Gastroesophageal sphincter (tissue), 4 donors: ENCODE results near the gene DQX1. TPM values are rescaled to one million over a fixed set of nuclear protein-coding genes. Genes with fewer than 3 reads are reported as not detected.

Experiments used
- ATAC-seq: fragments of 150-250 bp; one replicate; pipeline ENCODE4 v1.9.1; 2016; ENCODE audit warnings: mild to moderate bottlenecking, moderate library complexity
- H3K27ac ChIP-seq, 4 donors: fragments of 200-600 bp; sonication (generic) in 3 of 4; 1 replicate in 3 of 4; 2 replicates in 1 of 4; pipeline ENCODE4 v1.5.1; 2016 to 2019
- H3K27me3 ChIP-seq: fragments of 200-600 bp; sonication (generic); one replicate; pipeline ENCODE4 v1.5.1; 2019
- H3K36me3 ChIP-seq, 2 donors: fragments of 200-600 bp; sonication (generic); one replicate each; pipeline ENCODE4 v1.5.1; 2019; ENCODE audit warnings: control low read depth in 1 of 2
- H3K4me1 ChIP-seq, 3 donors: fragments of 200-600 bp; sonication (generic); 1 replicate in 2 of 3; 2 replicates in 1 of 3; pipeline ENCODE4 v1.5.1; 2016 to 2019; ENCODE audit warnings: control low read depth in 2 of 3
- H3K4me3 ChIP-seq, 2 donors: fragments of 200-600 bp; sonication (generic); one replicate each; pipeline ENCODE4 v1.5.1; 2019; ENCODE audit warnings: mild to moderate bottlenecking in 1 of 2, moderate library complexity in 1 of 2
- H3K9me3 ChIP-seq, 3 donors: fragments of 200-600 bp; sonication (generic); one replicate each; pipeline ENCODE4 v1.5.1; 2017 to 2019; ENCODE audit warnings: control low read depth in 2 of 3
- EP300 ChIP-seq: sonication (generic); formaldehyde crosslinking; IDR thresholded peaks from one replicate; pipeline ENCODE4 v1.6.1; 2017; ENCODE audit warnings: antibody characterized with exemption, mild to moderate bottlenecking
- POLR2A ChIP-seq, 2 donors: fragments of 450-650 bp; IDR thresholded peaks; one replicate each; pipeline ENCODE4 v1.6.1; 2017; ENCODE audit warnings: antibody characterized with exemption in 2 of 2, mild to moderate bottlenecking in 2 of 2, moderate library complexity in 1 of 2
- POLR2AphosphoS5 ChIP-seq: sonication (generic); formaldehyde crosslinking; IDR thresholded peaks from one replicate; pipeline ENCODE4 v1.6.1; 2017; ENCODE audit warnings: antibody characterized with exemption
- WGBS, 2 donors: methylation state at CpG; one replicate each; pipeline ENCODE4 v1.1.5; 2018; ENCODE audit warnings: low coverage in 1 of 2; 5-methylcytosine and 5-hydroxymethylcytosine counted together
- total RNA-seq, 4 donors: library from RNA; depleted of rRNA; stranded (reverse); fragments of >200 nt; gene quantifications; one replicate each; pipeline ENCODE4 v1.1.0, GENCODE V29; 2016
- TF ChIP-seq, protein P1 (sequence below), 4 experiments: fragments of 200-600 bp in 2 of 4; fragments of 450-650 bp in 2 of 4; sonication (generic) in 1 of 4; IDR thresholded peaks; one replicate each; pipeline ENCODE4 v1.5.1; 2017 to 2019; ENCODE audit warnings: antibody characterized with exemption in 4 of 4, mild to moderate bottlenecking in 2 of 4, moderate library complexity in 2 of 4

Gene DQX1
- total RNA-seq, 4 donors from 2014 or later: not detected

DNA sequence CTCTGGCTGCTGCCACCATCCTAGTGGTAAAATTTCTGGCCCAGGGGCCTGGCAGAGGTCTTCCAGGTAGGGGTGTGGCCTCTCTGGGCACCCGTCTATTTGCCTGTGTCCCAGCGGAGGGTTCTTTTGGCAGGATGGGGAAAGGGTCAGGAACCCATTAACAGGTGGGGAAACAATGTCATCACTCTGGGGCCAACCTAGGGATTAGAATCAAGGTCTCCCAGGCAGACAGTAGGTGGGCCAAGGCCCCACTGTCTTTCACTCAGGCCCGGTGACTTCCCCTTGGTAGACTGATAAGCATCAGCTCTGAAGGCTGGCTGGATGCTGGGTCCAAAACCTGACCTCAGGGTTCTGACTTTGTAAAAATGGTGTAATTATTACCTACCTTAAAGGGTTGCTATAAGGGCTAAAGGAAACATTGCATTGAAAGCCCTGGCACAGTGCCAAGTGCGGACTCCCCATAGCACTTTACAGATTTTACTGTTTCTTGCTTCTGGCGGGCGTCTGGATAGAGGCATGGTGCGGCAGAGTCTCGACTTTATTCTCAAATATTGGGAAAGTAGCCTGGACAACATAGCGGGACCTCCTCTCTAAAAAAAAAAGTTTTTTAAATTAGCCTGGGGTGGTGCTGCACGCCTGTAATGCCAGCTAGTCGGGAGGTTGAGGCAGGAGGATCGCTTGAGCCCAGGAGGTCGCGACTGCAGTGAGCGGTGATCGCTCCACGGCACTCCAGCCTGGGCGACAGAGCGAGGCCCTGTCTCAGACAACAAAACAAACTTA is 28.8 kb downstream of the DQX1 start:
- peak overlapping the region in 1 of 2 donors; percentile 40 for H3K4me3 ChIP-seq
- H3K4me1 ChIP-seq: peaks cover 0 to 32% (median 24%) of the 10 kb centered on the region in 3 donors
- no peaks in the 10 kb centered on the region for H3K9me3 ChIP-seq
- peaks cover 0 to 28% of the 10 kb centered on the region in 2 donors for H3K36me3 ChIP-seq
- 42% methylated on average over 15 of the region's 19 CpGs; no CpG with 5 or more reads in 1 of the 2 donors for WGBS, 2 donors
- TF ChIP-seq, protein P1, sequence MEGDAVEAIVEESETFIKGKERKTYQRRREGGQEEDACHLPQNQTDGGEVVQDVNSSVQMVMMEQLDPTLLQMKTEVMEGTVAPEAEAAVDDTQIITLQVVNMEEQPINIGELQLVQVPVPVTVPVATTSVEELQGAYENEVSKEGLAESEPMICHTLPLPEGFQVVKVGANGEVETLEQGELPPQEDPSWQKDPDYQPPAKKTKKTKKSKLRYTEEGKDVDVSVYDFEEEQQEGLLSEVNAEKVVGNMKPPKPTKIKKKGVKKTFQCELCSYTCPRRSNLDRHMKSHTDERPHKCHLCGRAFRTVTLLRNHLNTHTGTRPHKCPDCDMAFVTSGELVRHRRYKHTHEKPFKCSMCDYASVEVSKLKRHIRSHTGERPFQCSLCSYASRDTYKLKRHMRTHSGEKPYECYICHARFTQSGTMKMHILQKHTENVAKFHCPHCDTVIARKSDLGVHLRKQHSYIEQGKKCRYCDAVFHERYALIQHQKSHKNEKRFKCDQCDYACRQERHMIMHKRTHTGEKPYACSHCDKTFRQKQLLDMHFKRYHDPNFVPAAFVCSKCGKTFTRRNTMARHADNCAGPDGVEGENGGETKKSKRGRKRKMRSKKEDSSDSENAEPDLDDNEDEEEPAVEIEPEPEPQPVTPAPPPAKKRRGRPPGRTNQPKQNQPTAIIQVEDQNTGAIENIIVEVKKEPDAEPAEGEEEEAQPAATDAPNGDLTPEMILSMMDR (IDR thresholded peaks at IDR 0.05): no peak
- TF ChIP-seq POLR2AphosphoS5 (no peak), EP300 (no peak), POLR2A (IDR thresholded peaks at IDR 0.05) (no peak)
- no peak overlapping the region for H3K27ac ChIP-seq
- H3K27me3 ChIP-seq: peaks cover 57% of the 10 kb centered on the region
- no peak for ATAC-seq

DNA sequence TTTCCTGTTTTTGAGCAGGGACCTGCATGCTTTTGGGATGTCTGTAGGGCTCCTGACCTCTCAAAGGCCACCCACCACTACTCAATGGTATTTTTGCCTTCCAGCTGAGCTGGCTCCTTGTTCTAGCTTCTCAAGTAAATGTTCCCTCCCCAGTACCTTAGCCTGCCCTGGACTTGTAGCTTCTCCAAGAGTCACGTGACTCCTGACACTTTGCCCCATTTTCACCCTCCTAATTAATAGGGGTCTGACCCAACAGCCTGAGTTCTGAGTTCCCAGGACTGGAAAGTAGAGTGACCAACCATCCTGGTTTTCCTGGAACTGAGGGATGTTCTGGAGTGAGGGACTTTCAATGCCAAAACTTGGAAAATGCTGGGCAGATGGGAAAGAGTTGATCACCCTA is 30.6 kb downstream of the DQX1 start:
- H3K36me3 ChIP-seq: peaks cover 0 to 46% of the 10 kb centered on the region in 2 donors
- no peak for ATAC-seq
- peaks cover 0 to 30% (median 24%) of the 10 kb centered on the region in 3 donors for H3K4me1 ChIP-seq
- no peak for TF ChIP-seq POLR2A (IDR thresholded peaks at IDR 0.05)
- no peak for TF ChIP-seq POLR2AphosphoS5
- TF ChIP-seq, protein P1 (IDR thresholded peaks at IDR 0.05): no peak
- no peak for TF ChIP-seq EP300
- peaks cover 40% of the 10 kb centered on the region for H3K27me3 ChIP-seq
- H3K27ac ChIP-seq: no peak overlapping the region
- H3K9me3 ChIP-seq: no peaks in the 10 kb centered on the region
- WGBS, 2 donors: 80% methylated on average over 1 of the region's 1 CpG; no CpG with 5 or more reads in 1 of the 2 donors
- H3K4me3 ChIP-seq: no peak overlapping the region

DNA sequence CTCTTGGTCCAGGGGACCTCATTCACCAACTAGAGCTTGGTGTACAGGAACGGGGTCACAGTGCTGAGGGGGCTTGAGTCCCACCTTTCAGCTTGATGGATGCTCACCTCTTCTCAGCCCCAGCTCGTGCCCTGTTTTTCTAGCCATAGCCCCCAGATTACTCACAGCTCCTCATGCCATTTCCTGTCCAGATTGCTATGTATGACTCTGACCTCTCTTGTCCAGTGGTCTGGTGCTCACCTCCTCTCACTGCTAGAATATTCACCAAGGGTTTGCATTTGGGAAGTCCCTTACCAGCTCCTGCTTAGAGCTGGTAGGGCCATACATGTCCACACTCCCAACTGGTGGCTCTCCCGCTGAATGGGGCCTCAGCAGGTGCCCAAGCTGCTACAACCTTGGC is 32.5 kb downstream of the DQX1 start:
- TF ChIP-seq, protein P1 (IDR thresholded peaks at IDR 0.05): no peak
- no peak for TF ChIP-seq POLR2AphosphoS5
- WGBS, 2 donors: 68 to 86% methylated on average over 3 of the region's 3 CpGs
- H3K36me3 ChIP-seq: peaks cover 0 to 65% of the 10 kb centered on the region in 2 donors

DNA sequence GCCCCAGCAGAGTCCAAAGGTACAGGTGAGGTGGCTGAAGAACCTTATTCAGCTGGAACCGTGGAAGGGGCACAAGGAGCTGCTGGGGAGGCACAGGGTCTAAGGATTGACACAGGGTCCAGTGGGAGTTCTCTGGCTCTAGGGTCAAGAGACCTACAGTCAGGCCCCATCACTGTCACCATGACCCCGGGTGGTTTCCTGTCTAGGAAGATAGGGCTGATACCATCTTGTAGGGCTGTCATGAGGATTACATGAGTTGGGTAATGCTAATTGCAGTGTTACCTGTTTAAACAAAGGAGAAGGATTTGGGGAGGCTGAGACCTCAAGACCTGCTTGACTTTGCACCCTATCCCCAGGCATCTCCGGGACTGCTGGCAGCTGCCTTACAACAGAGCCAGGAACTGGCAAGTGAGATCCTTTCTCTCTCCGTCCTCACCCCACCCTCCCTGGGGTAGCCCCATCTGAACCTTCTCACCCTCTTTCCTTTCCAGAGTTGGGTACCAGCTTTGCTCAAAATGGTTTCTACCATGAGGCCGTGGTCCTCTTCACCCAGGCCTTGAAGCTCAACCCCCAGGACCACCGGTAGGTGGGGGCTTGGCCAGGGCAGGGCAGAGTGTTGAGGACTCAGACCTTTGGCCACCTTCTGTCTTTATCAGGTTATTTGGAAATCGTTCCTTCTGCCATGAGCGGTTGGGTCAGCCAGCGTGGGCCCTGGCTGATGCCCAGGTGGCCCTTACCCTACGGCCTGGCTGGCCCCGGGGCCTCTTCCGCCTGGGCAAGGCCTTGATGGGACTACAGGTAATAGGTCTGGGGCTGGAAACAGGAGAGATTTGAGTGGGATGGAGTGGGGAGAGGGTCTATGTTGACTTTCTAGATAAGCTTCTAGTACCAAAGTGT is 34.1 kb downstream of the DQX1 start:
- WGBS, 2 donors: 81 to 92% methylated on average over 6 of the region's 12 CpGs
- Histone ChIP-seq H3K27ac (no peak overlapping the region), H3K9me3 (no peaks in the 10 kb centered on the region), H3K4me1 (no peaks in the 10 kb centered on the region), H3K36me3 (peaks cover 0 to 81% of the 10 kb centered on the region in 2 donors), H3K4me3 (no peak overlapping the region), H3K27me3 (peaks cover 4% of the 10 kb centered on the region)
- ATAC-seq: no peak
- TF ChIP-seq POLR2AphosphoS5 (no peak), POLR2A (IDR thresholded peaks at IDR 0.05) (no peak), EP300 (no peak)
- TF ChIP-seq, protein P1 (IDR thresholded peaks at IDR 0.05): no peak

More for the DNA sequence above, 32.5 kb downstream of the DQX1 start:
- Histone ChIP-seq H3K27ac (no peak overlapping the region), H3K9me3 (no peaks in the 10 kb centered on the region), H3K27me3 (peaks cover 21% of the 10 kb centered on the region), H3K4me1 (peaks cover 0 to 14% (median 12%) of the 10 kb centered on the region in 3 donors), H3K4me3 (no peak overlapping the region)
- ATAC-seq: no peak
